IMR-90 (cell line): ENCODE data around the gene DEGS2. TPM values are rescaled to one million over a fixed set of nuclear protein-coding genes. Genes with fewer than 3 reads are reported as not detected.

Experiments
- ATAC-seq: fragments of 200-7000 bp; cut with Tn5 transposase; 2 replicates; pipeline ENCODE4 v1.9.1; 2020; ENCODE audit warnings: low read depth, mild to moderate bottlenecking, moderate library complexity
- BruUV-seq: library from RNA; stranded (reverse); fragments of 400-500 nt; replicated peaks from 2 replicates; lab custom pipeline; 2021; lab: Mats Ljungman, UMichigan
- CTCF ChIA-PET: fragments of 300-600 bp; formaldehyde crosslinking; extraction: SDS; loops from one replicate; lab custom pipeline; 2021; ENCODE audit warnings: antibody characterized with exemption; lab: Yijun Ruan, JAX
- POLR2A ChIA-PET: fragments of 300-600 bp; sonication (Branson Sonifier 250); formaldehyde crosslinking; loops from one replicate; lab custom pipeline; 2022; ENCODE audit warnings: antibody characterized with exemption; ENCODE audit not compliant: unreplicated experiment; lab: Charles Lee
- DNase-seq: peaks from one replicate; pipeline ENCODE4 v3.0.0; 2013
- H2AFZ ChIP-seq: replicated peaks from 2 replicates; pipeline ENCODE3; 2013; ENCODE audit warnings: low read length, mild to moderate bottlenecking; ENCODE audit not compliant: poor library complexity
- H2AK5ac ChIP-seq: 2 replicates; pipeline ENCODE4 v1.6.1; 2013; ENCODE audit warnings: low read depth, low read length, inconsistent platforms
- H2AK9ac ChIP-seq: replicated peaks from 2 replicates; pipeline ENCODE3; 2013; ENCODE audit warnings: mild to moderate bottlenecking, low read depth, low read length, moderate library complexity; ENCODE audit not compliant: poor library complexity
- H2BK120ac ChIP-seq: 2 replicates; pipeline ENCODE4 v1.6.1; 2013; ENCODE audit warnings: low read depth, low read length, inconsistent platforms
- H2BK15ac ChIP-seq: 3 replicates; pipeline ENCODE4 v1.6.1; 2013; ENCODE audit warnings: low read depth, low read length, inconsistent platforms
- H2BK20ac ChIP-seq: 2 replicates; pipeline ENCODE4 v1.6.1; 2013; ENCODE audit warnings: low read depth, mild to moderate bottlenecking, inconsistent platforms, low read length, moderate library complexity
- H2BK5ac ChIP-seq: 2 replicates; pipeline ENCODE4 v1.6.1; 2013; ENCODE audit warnings: mild to moderate bottlenecking, low read depth, low read length, inconsistent platforms; ENCODE audit not compliant: poor library complexity, severe bottlenecking
- H3K14ac ChIP-seq: replicated peaks from 2 replicates; pipeline ENCODE4 v1.6.1; 2013; ENCODE audit warnings: low read depth, low read length, inconsistent platforms
- H3K18ac ChIP-seq: 2 replicates; pipeline ENCODE4 v1.6.1; 2013; ENCODE audit warnings: low read depth, low read length, control low read depth
- H3K23ac ChIP-seq: 2 replicates; pipeline ENCODE4 v1.6.1; 2013; ENCODE audit warnings: low read depth, low read length, inconsistent platforms
- H3K27ac ChIP-seq: 2 replicates; pipeline ENCODE4 v1.5.1; 2013; ENCODE audit warnings: mild to moderate bottlenecking, control low read depth, low read length; ENCODE audit not compliant: insufficient read depth
- H3K27me3 ChIP-seq: 2 replicates; pipeline ENCODE4 v1.6.1; 2013; ENCODE audit warnings: low read length; ENCODE audit not compliant: control insufficient read depth, insufficient read depth
- H3K36me3 ChIP-seq: 2 replicates; pipeline ENCODE4 v1.6.1; 2013; ENCODE audit warnings: low read length, mixed read lengths; ENCODE audit not compliant: control insufficient read depth, insufficient read depth
- H3K4ac ChIP-seq: 2 replicates; pipeline ENCODE4 v1.6.1; 2013; ENCODE audit warnings: low read depth, low read length, inconsistent platforms
- H3K4me1 ChIP-seq: 2 replicates; pipeline ENCODE4 v1.6.1; 2013; ENCODE audit warnings: low read length, mixed read lengths; ENCODE audit not compliant: control insufficient read depth, insufficient read depth
- H3K4me2 ChIP-seq: 2 replicates; pipeline ENCODE4 v1.6.1; 2013; ENCODE audit warnings: low read depth, mild to moderate bottlenecking, control low read depth, low read length, moderate library complexity
- H3K4me3 ChIP-seq: 2 replicates; pipeline ENCODE4 v1.5.1; 2013; ENCODE audit warnings: low read depth, mild to moderate bottlenecking, control low read depth, low read length, moderate library complexity; ENCODE audit not compliant: insufficient read depth
- H3K56ac ChIP-seq: 2 replicates; pipeline ENCODE4 v1.6.1; 2013; ENCODE audit warnings: low read length, inconsistent platforms; ENCODE audit not compliant: insufficient read depth; ENCODE audit errors: extremely low read depth
- H3K79me1 ChIP-seq, 2 experiments: 2 replicates each; pipeline ENCODE4 v1.6.1; 2013; ENCODE audit warnings: low read length in 2 of 2, inconsistent platforms in 1 of 2, low read depth in 1 of 2
- H3K9ac ChIP-seq: 2 replicates; pipeline ENCODE4 v1.6.1; 2013; ENCODE audit warnings: low read depth, low read length, control low read depth
- H3K9me1 ChIP-seq: 2 replicates; pipeline ENCODE4 v1.6.1; 2013; ENCODE audit warnings: low read length, inconsistent platforms; ENCODE audit not compliant: insufficient read depth
- H3K9me3 ChIP-seq: 2 replicates; pipeline ENCODE4 v1.6.1; 2013; ENCODE audit warnings: low read length; ENCODE audit not compliant: control insufficient read depth, insufficient read depth
- H4K20me1 ChIP-seq: 2 replicates; pipeline ENCODE4 v1.6.1; 2013; ENCODE audit warnings: low read length, inconsistent platforms; ENCODE audit not compliant: insufficient read depth
- H4K5ac ChIP-seq: 2 replicates; pipeline ENCODE4 v1.6.1; 2013; ENCODE audit warnings: mild to moderate bottlenecking, low read depth, low read length, control low read depth
- H4K8ac ChIP-seq, 2 experiments: 2 replicates each; pipeline ENCODE4 v1.6.1; 2013; ENCODE audit warnings: low read depth in 2 of 2, low read length in 2 of 2, control low read depth in 1 of 2, inconsistent platforms in 1 of 2
- H4K91ac ChIP-seq: 2 replicates; pipeline ENCODE4 v1.6.1; 2013; ENCODE audit warnings: low read depth, low read length, inconsistent platforms; ENCODE audit not compliant: insufficient read depth
- CEBPB ChIP-seq: IDR thresholded peaks from 2 replicates; pipeline ENCODE4 v1.6.1; 2012; ENCODE audit warnings: low read depth, low read length, improper control_type of control experiment
- CHD1 ChIP-seq: IDR thresholded peaks from 2 replicates; pipeline ENCODE4 v1.6.1; 2012; ENCODE audit warnings: low read depth, low read length, improper control_type of control experiment
- FOS ChIP-seq: fragments of 150-350 bp; IDR thresholded peaks from 2 replicates; pipeline ENCODE4 v1.6.1; 2016; ENCODE audit warnings: low read depth, low read length
- MXI1 ChIP-seq: IDR thresholded peaks from 2 replicates; pipeline ENCODE4 v1.6.1; 2012; ENCODE audit warnings: low read depth, mild to moderate bottlenecking, low read length, moderate library complexity, borderline replicate concordance
- POLR2A ChIP-seq: IDR thresholded peaks from 2 replicates; pipeline ENCODE4 v1.6.1; 2012; ENCODE audit warnings: mild to moderate bottlenecking, low read depth, low read length
- RAD21 ChIP-seq: IDR thresholded peaks from 2 replicates; pipeline ENCODE4 v1.6.1; 2012; ENCODE audit warnings: low read length, improper control_type of control experiment
- SMC3 ChIP-seq: fragments of 150-350 bp; IDR thresholded peaks from 2 replicates; pipeline ENCODE4 v1.6.1; 2016; ENCODE audit warnings: low read depth, mild to moderate bottlenecking, antibody characterized with exemption, low read length, moderate library complexity
- WGBS, 2 experiments: methylation state at CpG; one replicate each; pipeline versions ENCODE4 v1.1.5 to v1.1.7; 2013; ENCODE audit warnings: missing lambda C conversion rate in 2 of 2; ENCODE audit not compliant: insufficient read length in 1 of 2; ENCODE audit errors: extremely low coverage in 2 of 2; 5-methylcytosine and 5-hydroxymethylcytosine counted together
- dilution Hi-C: fragments of 300-500 bp; cut with HindIII; formaldehyde crosslinking; loops from one replicate; pipeline ENCODE4 v1.14.3; 2018; ENCODE audit warnings: low sequenced_read_pairs; ENCODE audit not compliant: unreplicated experiment
- in situ Hi-C: fragments of 300-500 bp; cut with MboI; formaldehyde crosslinking; loops from 3 replicates; pipeline ENCODE4 v1.14.3; 2019; ENCODE audit warnings: low sequenced_read_pairs, inconsistent platforms, mixed read lengths
- intact Hi-C: fragments of 100-400 bp; cut with micrococcal nuclease; formaldehyde crosslinking; loops from 2 replicates; pipeline ENCODE4 v1.10.0; 2022
- polyA plus RNA-seq, 3 experiments: library from polyadenylated mRNA; depleted of rRNA; stranded (reverse); fragments of >200 nt; gene quantifications; 2 replicates each; pipeline ENCODE4 v1.2.3, GENCODE V29; 2012; ENCODE audit warnings: low replicate concordance in 1 of 3
- total RNA-seq: library from RNA; depleted of rRNA; stranded (reverse); fragments of >200 nt; gene quantifications from 2 replicates; pipeline ENCODE4 v1.2.3, GENCODE V29; 2012
- TF ChIP-seq, protein P1 (sequence below): conservative IDR thresholded peaks from 2 replicates; pipeline ENCODE4 v1.5.1; 2012; ENCODE audit warnings: mild to moderate bottlenecking, low read depth, low read length, improper control_type of control experiment
- TF ChIP-seq, protein P2 (sequence below): fragments of 150-350 bp; IDR thresholded peaks from 2 replicates; pipeline ENCODE4 v1.6.1; 2017; ENCODE audit warnings: mild to moderate bottlenecking, antibody characterized with exemption, low read length, low read depth

Gene DEGS2
- total and polyA plus RNA-seq, 2 of the 4 experiments (the other 2 are of a cell fraction) = not detected

GRCh38 chr14:100121643-100122480 is 37.6 kb downstream of the DEGS2 start (continued):
- TF ChIP-seq CEBPB = no peak

DNA sequence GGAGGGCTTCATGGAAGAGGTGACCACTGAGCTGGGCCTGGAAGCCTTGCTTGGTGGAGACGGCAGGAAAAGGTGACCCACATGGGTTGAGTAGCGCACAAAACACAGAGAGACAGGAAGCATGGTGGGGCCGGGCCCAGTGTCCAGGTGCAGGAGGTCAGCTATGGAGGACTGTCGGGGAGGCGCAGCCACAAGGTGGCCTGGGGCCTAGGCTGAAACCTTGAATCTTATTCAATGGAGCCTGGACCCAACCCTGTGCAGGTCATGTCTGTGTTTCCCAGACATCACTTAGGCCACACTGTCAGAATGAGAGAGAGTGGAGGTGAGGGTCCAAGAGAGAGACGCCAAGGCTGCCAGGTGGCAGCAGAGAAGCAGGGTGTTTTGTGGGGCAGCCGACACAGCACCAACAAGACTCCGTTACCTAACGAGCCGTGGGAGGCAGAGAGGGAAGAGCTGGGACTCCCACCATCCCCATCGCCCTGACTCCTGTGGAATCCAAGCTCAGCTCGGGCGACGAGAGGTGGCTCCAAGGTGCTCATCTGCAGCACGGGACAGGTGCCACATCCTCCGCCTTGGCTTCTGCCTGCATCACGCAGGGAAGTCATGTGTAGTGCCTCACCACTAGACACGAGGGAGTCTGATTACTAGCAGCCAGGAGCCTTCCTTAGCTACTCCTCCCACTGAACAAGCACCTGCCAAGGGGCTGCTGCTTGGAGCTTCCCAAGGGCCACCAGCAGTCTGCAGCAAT is 38.7 kb downstream of the DEGS2 start:
- Histone ChIP-seq H3K36me3 (peaks cover 15% of the 10 kb centered on the region), H4K5ac (no peak overlapping the region), H2BK5ac (no peak overlapping the region), H3K56ac (no peak overlapping the region), H3K27me3 (no peaks in the 10 kb centered on the region), H3K4ac (no peak overlapping the region), H2BK20ac (no peak overlapping the region), H3K4me1 (0 out of 2 replicates have a peak, but pooled peaks cover 2% of the 10 kb centered on the region), H3K14ac (no peak overlapping the region), H2AK9ac (no peak overlapping the region), H3K18ac (no peak overlapping the region), H3K23ac (no peak overlapping the region), H3K4me2 (no peak overlapping the region), H2BK15ac (no peak overlapping the region), H4K8ac (no peak overlapping the region), H2BK120ac (no peak overlapping the region), H3K9ac (no peak overlapping the region), H2AK5ac (no peak overlapping the region), H4K91ac (no peak overlapping the region), H3K27ac (no peak overlapping the region), H2AFZ (no peak overlapping the region), H4K20me1 (no peaks in the 10 kb centered on the region), H3K4me3 (no peak overlapping the region), H3K79me1 (no peaks in the 10 kb centered on the region), H3K9me3 (no peaks in the 10 kb centered on the region), H3K9me1 (peaks cover 9% of the 10 kb centered on the region; the same call in 1 of the 2 replicates)
- no TSS peak for BruUV-seq
- POLR2A ChIA-PET = no interaction called here
- dilution Hi-C loops = no loop called here
- in situ Hi-C loops = no loop called here
- WGBS, 2 experiments = 90% methylated on average over 13 of the region's 18 CpGs; no CpG with 5 or more reads in 1 of the 2 experiments
- CTCF ChIA-PET = no interaction called here
- DNase-seq (no peak), ATAC-seq (no peak)
- no peak for TF ChIP-seq FOS
- no peak for TF ChIP-seq CHD1
- TF ChIP-seq, protein P1, sequence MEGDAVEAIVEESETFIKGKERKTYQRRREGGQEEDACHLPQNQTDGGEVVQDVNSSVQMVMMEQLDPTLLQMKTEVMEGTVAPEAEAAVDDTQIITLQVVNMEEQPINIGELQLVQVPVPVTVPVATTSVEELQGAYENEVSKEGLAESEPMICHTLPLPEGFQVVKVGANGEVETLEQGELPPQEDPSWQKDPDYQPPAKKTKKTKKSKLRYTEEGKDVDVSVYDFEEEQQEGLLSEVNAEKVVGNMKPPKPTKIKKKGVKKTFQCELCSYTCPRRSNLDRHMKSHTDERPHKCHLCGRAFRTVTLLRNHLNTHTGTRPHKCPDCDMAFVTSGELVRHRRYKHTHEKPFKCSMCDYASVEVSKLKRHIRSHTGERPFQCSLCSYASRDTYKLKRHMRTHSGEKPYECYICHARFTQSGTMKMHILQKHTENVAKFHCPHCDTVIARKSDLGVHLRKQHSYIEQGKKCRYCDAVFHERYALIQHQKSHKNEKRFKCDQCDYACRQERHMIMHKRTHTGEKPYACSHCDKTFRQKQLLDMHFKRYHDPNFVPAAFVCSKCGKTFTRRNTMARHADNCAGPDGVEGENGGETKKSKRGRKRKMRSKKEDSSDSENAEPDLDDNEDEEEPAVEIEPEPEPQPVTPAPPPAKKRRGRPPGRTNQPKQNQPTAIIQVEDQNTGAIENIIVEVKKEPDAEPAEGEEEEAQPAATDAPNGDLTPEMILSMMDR = no peak
- no peak for TF ChIP-seq POLR2A
- no peak for TF ChIP-seq SMC3
- TF ChIP-seq RAD21 = no peak
- TF ChIP-seq, protein P2, sequence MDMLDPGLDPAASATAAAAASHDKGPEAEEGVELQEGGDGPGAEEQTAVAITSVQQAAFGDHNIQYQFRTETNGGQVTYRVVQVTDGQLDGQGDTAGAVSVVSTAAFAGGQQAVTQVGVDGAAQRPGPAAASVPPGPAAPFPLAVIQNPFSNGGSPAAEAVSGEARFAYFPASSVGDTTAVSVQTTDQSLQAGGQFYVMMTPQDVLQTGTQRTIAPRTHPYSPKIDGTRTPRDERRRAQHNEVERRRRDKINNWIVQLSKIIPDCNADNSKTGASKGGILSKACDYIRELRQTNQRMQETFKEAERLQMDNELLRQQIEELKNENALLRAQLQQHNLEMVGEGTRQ = no peak
- no peak for TF ChIP-seq MXI1
- intact Hi-C loops = no loop called here
